HL-60/S4 treated with phorbol 12-myristate 13-acetate at 8.2 ng/mL for 4 days and 3 days (cell line): Measurements from ENCODE around the gene TEAD2.
"Not testable (repeated sequence)": the region's sequence is repeated elsewhere in the genome, so short reads cannot be mapped to it uniquely, and the experiment has no call there.

Source experiments
- in situ Hi-C: fragments of 300-500 bp; cut with MboI; formaldehyde crosslinking; loops from 2 replicates; pipeline ENCODE4 v1.15.0; 2022; ENCODE audit warnings: low sequenced_read_pairs

The TEAD2 gene

DNA sequence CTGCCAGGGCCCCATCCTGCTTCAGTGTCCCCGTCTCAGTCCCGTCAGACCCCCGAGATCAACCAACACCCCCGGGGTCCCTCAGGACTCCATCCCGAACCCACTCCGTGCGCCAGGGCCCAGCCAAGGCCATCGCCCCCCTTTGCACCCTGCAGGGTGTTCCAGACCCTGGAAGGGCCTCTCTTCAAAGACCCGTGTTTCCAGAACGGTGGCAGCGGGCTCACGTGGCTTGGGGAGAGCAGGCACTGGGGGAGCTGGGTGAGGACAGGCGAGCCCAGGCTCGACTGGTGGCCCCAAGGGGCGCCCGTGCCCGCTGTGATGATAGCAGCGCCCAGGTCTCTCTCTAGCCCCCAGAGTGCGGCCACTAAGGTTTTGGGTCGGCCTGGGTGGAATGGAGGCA is 27.2 kb upstream of the TEAD2 start:
- in situ Hi-C loops, result no loop called here

- in situ Hi-C loops, result no loop called here
These were observed 25.7 kb upstream of the TEAD2 start, which contains the start of gene KASH5 for GRCh38 chr19:49387936-49388372. Gene KASH5 (plus strand): TSS chr19:49388249. CDS start chr19:49390884, 2,635 bp downstream.

DNA sequence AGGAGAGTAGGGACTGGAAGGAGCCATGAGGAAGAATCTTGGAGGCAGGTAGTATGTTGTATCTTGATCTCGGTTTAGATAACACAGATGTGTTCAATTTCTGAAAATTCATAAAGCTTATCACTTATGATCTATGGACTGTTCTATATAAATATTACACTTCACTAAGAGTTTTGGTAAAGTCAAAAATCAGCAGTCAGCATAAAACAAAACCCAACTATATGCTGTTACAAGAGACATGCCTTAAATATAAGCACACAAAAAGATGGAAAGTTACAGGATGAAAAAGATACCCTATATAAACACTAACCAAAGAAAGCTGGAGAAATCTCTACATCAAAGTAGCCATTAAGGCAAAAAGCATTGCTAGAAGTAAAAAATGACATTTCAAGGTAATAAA is 21.4 kb upstream of the TEAD2 start:
- in situ Hi-C loops, result no loop called here

GRCh38 chr19:49382639-49383038 is 20.4 kb upstream of the TEAD2 start:
- in situ Hi-C loops, result no loop called here

DNA sequence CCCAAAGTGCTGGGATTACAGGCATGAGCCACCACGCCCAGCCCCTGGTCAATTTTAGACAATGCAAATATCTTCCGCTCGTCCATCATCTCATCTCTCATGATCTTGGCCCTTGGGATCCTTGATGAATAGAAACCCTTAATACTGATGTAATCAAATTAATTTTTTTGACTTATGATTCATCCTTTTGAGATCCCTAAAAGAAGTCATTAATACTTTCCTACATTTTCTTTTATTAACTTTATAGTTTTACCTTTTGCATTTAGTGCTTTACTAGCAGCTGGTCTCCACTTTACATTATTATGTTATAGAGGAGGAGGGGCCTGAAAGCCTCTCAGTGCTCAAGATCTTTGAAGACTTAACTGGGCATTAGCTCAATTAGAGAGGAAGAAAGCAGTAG is 18.2 kb upstream of the TEAD2 start:
- in situ Hi-C loops, result no loop called here

- in situ Hi-C loops, result no loop called here
These were observed 16.3 kb upstream of the TEAD2 start for GRCh38 chr19:49378512-49378911.

DNA sequence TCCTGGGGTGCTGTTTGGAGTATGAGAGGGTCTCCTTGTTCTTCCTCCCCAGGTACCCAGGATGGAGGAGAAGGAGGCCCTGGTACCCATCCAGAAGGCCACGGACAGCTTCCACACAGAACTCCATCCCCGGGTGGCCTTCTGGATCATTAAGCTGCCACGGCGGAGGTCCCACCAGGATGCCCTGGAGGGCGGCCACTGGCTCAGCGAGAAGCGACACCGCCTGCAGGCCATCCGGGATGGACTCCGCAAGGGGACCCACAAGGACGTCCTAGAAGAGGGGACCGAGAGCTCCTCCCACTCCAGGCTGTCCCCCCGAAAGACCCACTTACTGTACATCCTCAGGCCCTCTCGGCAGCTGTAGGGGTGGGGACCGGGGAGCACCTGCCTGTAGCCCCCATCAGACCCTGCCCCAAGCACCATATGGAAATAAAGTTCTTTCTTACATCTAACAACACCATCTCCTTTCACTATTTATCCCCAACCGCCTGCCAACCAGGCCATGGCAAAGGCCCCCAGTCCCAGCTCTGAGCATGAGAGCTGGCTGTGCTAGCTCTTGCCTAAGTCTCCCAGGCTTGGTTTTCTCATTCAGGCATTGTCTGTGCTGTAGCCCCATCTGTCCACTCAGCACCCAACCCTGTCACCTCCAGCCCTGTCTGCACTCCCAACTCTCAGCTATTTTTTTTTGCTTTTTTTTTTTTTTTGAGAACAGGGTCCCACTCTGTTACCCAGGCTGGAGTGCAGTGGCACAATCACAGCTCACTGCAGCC is 12.6 kb upstream of the TEAD2 start:
- in situ Hi-C loops, result no loop called here

DNA sequence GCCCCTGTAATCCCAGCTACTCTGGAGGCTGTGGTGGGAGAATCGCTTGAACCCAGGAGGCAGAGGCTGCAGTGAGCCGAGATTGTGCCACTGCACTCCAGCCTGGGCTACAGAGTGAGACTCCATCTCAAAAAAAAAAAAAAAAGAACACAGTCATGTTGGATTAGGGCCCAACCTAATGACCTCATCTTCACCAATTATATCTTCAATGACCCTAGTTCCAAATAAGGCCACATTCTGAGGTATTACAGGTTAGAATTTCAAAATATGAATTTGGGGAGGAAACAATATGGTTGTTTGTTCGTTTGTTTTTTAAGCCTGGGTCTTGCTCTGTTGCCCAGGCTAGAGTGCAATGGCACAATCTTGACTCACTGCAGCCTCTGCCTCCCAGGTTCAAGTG is 11.0 kb upstream of the TEAD2 start:
- in situ Hi-C loops, result not testable (repeated sequence)

DNA sequence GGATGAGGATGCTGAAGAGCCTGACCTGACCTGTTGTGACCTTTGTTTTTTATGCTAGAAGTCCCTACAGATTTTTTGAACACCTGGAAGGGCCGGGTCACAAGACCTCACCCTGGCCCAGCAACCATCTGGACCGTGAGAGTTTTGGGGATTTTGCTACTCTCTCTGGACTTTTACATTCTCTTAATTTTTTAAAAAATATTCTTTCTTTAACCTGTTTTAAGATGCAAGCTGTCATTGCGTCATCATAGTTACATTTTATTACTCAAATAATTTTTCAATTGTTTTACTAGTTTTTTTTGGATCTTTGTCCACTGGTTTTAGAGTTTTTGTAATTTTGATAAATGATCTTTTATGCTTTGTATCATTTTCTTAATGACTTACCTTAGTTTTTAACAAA is 9.0 kb upstream of the TEAD2 start:
- in situ Hi-C loops, result no loop called here

- in situ Hi-C loops, result no loop called here
These were observed 6.6 kb upstream of the TEAD2 start for GRCh38 chr19:49368711-49369358.

- in situ Hi-C loops, result no loop called here
These were observed 3.9 kb upstream of the TEAD2 start for GRCh38 chr19:49366110-49366509.

DNA sequence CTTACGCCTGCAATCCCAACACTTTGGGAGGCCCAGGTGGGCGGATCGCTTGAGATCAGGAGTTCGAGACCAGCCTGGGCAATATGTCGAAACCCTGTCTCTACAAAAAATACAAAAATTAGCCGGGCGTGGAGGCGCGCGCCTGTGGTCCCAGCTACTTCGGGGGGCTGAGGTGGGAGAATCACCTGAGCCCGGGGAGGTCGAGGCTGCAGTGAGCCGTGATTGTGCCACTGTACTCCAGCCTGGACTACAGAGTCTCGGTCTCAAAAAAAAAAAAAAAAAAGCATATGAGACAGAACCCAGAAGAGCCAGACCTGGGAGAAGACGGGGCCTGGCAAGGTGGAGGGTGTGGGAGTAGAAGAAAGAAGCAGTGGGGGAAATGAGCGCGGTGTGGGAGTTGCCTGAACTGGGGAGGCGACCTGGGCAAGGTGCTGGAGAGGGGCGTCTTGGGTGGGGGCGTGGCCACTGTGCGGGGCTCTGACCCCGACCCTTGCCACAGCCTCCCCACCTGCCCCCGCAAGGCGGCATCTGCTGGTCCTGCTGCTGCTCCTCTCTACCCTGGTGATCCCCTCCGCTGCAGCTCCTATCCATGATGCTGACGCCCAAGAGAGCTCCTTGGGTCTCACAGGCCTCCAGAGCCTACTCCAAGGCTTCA is 2.0 kb upstream of the TEAD2 start:
- in situ Hi-C loops, result no loop called here

DNA sequence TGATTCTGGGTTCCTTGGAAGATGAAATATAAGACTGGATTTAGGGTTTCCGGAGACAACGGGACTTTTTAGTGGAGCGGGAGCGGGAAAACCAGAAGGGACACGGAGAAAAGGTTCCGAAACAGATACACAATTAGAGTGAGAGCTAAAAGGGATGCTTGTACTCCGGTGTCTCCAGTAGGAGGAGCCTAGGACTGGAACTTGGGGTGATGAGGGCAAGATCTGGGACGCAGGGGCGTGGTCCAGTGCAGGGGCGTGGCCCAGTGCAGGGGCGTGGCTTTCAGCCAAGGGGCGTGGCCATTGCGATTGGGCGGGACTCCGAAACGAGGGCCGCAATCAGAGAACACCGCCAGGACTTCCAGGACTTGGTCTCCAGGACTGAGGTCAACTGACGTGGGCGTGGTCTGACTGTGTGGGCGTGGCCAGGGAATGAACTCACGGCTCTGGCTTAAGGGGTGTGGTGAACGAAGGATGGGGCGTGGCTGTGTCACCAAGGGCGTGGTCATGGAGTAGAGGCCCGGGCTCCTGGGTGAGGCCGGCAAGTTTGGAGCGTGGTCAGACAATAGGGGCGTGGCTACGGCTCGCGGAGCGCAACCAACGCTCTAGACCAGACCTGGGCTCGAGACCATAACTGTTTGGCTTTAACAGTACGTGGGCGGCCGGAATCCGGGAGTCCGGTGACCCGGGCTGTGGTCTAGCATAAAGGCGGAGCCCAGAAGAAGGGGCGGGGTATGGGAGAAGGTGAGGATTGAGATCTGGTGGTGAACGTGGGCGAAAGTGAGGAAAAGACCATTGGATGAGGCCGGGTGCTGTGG is 1.3 kb upstream of the TEAD2 start, which contains the start of gene DKKL1:
Gene DKKL1, plus strand, starts transcription at position 610 of the 815 bp plus-strand sequence. Its CDS starts 122 bp downstream, at position 732.
- in situ Hi-C loops, result no loop called here

DNA sequence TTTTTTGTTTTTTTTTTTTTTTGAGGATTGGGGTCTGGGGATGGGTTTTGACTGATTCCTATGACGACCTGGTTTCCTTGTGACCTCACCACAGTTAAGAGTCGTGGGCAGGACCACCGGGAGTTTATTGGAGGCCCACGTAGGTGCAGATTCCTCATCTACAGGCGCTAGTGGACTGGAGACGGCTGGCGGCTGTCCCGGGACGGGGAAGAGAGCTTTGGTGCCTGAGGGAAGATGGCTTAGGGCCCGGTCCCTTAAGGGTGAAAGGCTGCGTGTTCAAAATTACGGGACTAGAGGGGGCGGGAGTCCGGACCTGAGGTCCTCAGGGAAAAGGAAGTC is 682 bp upstream of the TEAD2 start:
- in situ Hi-C loops, result no loop called here

DNA sequence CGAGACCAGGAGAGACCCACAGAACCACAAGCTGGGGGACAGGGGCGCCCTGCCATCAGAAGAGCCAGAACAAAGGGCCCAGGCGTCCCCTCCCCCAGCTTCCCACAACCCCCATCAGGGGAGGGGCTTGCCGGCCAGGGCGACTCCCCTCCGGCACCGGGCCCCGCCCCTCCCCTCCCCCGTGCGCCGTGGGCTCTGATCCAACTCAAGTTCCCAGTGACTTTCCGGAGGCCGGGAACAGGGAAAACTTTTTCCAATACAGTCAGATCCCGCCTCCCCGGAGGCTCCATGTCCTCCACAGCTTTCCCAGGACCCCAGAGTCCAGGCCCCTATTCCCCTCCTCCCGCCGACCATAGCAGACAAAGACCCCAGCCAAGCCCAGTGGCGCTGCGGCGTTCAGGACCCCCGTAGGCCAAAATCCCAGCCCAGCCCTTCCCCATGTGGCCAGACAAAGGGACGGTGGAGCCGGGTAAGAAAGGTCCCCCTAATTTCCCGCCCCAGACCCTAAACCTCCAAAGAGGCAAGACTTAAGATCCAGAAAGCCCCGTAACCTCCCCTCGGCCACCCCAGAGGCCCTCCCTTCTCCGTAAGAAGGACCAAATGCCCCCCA is 673 bp downstream of the TEAD2 start:
- in situ Hi-C loops, result no loop called here

DNA sequence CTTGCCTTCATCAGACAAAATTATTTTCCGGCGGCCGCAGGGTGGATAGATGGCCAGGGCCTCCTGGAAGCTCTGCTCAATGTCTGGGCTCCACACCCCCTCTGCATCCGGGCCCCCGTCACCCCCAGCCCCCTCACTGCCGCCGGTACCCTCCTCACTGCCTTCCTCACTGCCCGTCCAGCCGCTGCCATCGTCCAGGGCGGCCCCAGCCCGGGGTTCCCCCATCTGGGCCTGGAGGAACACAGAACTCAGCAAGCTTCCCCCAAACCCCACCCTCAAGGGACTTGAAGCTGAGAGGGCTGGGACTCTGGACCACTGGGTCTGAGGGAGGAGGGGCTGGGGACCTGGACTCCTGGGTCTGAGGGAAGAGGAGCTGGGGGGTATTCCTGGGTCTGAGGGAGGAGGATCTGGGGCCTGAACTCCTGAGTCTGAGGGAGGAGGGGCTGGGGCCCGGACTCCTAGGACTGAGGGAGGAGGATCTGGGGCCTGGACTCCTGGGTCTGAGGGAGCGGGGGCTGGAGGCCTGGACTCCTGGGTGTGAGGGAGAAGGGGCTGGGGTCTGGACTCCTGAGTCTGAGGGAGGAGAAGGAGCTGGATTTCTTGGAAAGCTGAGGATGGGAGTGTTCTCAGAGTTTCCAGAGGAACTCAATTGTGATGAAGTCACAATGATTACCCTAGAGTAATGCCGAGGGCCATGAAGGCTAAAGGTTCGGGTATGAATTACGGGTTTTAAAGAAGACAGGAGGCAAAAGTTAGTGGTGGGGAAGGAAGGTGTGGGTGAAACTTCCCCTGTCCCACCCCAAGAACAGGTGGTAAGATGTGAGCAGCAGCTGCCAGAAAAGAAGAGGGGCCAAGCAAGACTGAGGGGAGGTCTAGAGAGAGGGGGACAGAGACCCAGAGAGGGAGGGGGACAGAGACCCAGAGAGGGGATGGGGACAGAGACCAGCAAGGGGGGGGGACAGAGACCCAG is 2.1 kb downstream of the TEAD2 start:
- in situ Hi-C loops, result no loop called here

DNA sequence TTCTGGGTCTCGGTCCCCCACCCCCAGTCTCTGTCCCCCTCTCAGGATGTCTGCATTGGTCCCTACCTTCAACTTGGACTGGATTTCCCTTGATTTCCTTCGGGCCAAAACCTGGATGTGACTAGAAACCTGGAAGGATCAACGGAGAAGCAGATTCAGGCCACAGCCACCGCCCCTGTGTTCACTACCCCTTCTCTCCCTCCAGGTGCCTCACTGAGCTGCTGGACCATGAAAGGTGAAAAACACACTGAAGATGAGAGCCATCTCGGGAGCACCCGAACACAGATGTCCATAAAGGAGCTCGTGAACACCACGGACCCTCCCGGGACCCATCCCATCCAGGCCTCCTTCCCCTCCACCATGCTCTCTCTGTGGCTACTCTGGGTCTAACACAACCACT is 5.0 kb downstream of the TEAD2 start:
- in situ Hi-C loops, result no loop called here

DNA sequence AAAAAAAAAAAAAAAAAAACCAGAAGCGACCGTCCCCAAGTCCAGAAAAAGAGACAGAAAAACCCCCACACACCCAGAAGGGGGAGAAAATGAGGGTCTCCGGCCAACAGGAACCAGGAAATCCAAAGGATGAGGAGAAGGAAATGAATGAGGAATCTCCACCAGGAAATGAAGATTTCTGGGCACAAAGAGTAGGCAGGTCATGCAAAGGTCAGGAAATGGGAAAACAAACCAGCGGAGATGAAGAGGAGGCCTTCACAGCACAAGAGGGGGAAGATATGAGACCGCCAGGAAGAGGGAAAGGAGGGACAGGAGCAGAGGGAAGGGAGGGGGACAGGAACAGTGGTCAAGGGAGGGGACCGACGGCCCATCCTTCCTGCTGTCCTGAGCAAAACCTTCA is 5.8 kb downstream of the TEAD2 start:
- in situ Hi-C loops, result no loop called here

- in situ Hi-C loops, result no loop called here
These were observed 6.3 kb downstream of the TEAD2 start for GRCh38 chr19:49355909-49356353.
